ENCODE results near the gene RELCH. TPM values are rescaled to one million over a fixed set of nuclear protein-coding genes. Genes with fewer than 3 reads are reported as not detected.
"Not testable (repeated sequence)": the region's sequence is repeated elsewhere in the genome, so short reads cannot be mapped to it uniquely, and the experiment has no call there.

Gene RELCH
- total RNA-seq, 3 donors from 2014 or later = 39.0 to 60.2 (median 51.2) TPM

GRCh38 chr18:62165583-62165982 lies 21.5 kb upstream of the RELCH start:
- no peaks in the 10 kb centered on the region for H3K36me3 ChIP-seq (ENCODE audit: low read depth)
- ATAC-seq (peak; percentile 81), DNase-seq (no peak)
- TF ChIP-seq CTCF (IDR thresholded peaks at IDR 0.05) = no peak
- H3K9me3 ChIP-seq = no peaks in the 10 kb centered on the region
- intact Hi-C loops (cut with DNase I, micrococcal nuclease) = no loop called here
- peaks cover 6% of the 10 kb centered on the region for H3K4me1 ChIP-seq (ENCODE audit: low read depth)
- no peak overlapping the region for H3K4me3 ChIP-seq

GRCh38 chr18:62166524-62166923 lies 20.5 kb upstream of the RELCH start:
- H3K9me3 ChIP-seq; H3K4me3 ChIP-seq; H3K36me3 ChIP-seq (ENCODE audit: low read depth); ATAC-seq; DNase-seq; intact Hi-C loops (cut with DNase I, micrococcal nuclease); H3K4me1 ChIP-seq (ENCODE audit: low read depth): not testable (repeated sequence)

- intact Hi-C loops (cut with DNase I, micrococcal nuclease) = no loop called here
- TF ChIP-seq CTCF (IDR thresholded peaks at IDR 0.05) = no peak
- H3K4me1 ChIP-seq (ENCODE audit: low read depth) = peaks cover 2% of the 10 kb centered on the region
These were observed 16.2 kb upstream of the RELCH start for GRCh38 chr18:62170857-62171256.

GRCh38 chr18:62172298-62172697 lies 14.8 kb upstream of the RELCH start:
- Histone ChIP-seq H3K36me3 (ENCODE audit: low read depth) (no peaks in the 10 kb centered on the region), H3K4me1 (ENCODE audit: low read depth) (no peaks in the 10 kb centered on the region), H3K9me3 (no peaks in the 10 kb centered on the region), H3K4me3 (no peak overlapping the region)
- DNase-seq (no peak), ATAC-seq (no peak)
- no peak for TF ChIP-seq CTCF (IDR thresholded peaks at IDR 0.05)
- intact Hi-C loops (cut with DNase I, micrococcal nuclease) = no loop called here

More at GRCh38 chr18:62170857-62171256, 16.2 kb upstream of the RELCH start:
- no peak overlapping the region for H3K4me3 ChIP-seq
- H3K36me3 ChIP-seq (ENCODE audit: low read depth) = no peaks in the 10 kb centered on the region
- no peaks in the 10 kb centered on the region for H3K9me3 ChIP-seq
- ATAC-seq = no peak
- DNase-seq = no peak

- TF ChIP-seq CTCF (IDR thresholded peaks at IDR 0.05) = no peak
- ATAC-seq (no peak), DNase-seq (no peak)
- intact Hi-C loops (cut with DNase I, micrococcal nuclease) = no loop called here
- Histone ChIP-seq H3K4me3 (no peak overlapping the region), H3K4me1 (ENCODE audit: low read depth) (no peaks in the 10 kb centered on the region), H3K9me3 (no peaks in the 10 kb centered on the region), H3K36me3 (ENCODE audit: low read depth) (no peaks in the 10 kb centered on the region)
These were observed 11.5 kb upstream of the RELCH start for GRCh38 chr18:62175521-62175920.

- no peaks in the 10 kb centered on the region for H3K4me1 ChIP-seq (ENCODE audit: low read depth)
- TF ChIP-seq CTCF (IDR thresholded peaks at IDR 0.05) = no peak
- intact Hi-C loops (cut with DNase I, micrococcal nuclease) = no loop called here
- no peaks in the 10 kb centered on the region for H3K9me3 ChIP-seq
- ATAC-seq (no peak), DNase-seq (no peak)
- no peaks in the 10 kb centered on the region for H3K36me3 ChIP-seq (ENCODE audit: low read depth)
- H3K4me3 ChIP-seq = no peak overlapping the region
These were observed 9.8 kb upstream of the RELCH start for GRCh38 chr18:62177271-62177670.

All from mucosa of descending colon (tissue), 3 donors.